Activated gamma-delta T cell treated with Interleukin-2 at 50 U/mL for 16 hours (primary cell): ENCODE results near the gene RAD51C.
"Not testable (repeated sequence)": the region's sequence is repeated elsewhere in the genome, so short reads cannot be mapped to it uniquely, and the experiment has no call there.

Experiments used
- DNase-seq: peaks from one replicate; pipeline ENCODE4 v3.0.0-alpha.2; 2020

RAD51C gene

DNA sequence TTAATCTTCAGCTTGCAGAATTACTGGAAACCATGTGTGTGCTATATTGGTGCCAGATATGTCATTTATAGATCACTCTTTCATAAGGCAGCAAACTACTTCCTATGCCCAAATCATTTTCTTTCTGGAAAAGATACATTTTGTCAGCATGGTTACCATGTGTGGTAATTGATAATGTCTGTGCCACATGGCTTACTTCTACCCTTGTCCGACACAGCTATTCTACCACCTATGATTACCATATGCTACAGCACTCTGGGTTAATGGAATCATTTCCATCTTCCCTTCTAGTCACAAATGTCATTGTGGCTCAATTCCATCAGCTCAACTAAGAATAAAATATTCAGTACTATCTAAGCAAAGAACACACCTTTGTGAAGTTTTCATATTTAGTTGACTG, 55.3 kb downstream of the RAD51C start:
- no peak for DNase-seq

DNA sequence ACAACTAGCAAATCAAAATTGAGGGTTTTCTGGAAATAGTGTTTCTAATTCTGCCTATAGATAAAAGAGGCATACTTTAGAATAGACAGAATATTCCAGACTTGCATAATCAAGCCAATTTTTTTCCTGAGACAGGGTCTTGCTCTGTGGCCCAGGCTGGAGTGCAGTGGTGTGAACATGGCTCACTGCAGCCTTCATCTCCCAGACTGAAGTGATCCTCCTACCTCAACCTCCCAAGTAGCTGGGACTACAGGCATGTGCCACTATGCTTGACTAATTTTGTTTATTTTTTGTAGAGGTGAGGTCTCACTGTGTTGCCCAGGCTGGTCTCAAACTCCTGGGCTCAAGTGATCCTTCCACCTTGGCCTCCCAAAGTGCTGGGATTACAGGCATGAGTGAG, 57.2 kb downstream of the RAD51C start:
- DNase-seq = not testable (repeated sequence)

DNA sequence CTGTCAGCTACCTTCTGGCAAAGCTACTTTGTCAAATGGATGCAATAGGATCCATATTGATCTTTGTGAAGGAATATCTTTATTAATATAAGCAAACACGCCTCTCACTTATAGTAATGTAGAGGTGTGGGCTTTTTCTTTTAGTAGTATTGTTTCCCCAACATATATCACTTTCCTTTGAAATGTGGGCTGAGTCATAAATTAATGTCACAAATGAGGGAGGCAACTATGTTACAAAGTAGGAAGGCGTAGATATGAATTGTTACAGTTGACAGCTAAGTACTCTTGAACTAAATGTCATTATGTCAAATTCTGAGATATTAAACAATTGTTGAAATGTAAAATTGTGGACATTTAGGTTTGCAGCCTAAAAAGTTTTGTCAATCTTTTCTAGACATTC, 60.6 kb downstream of the RAD51C start:
- DNase-seq = no peak

DNA sequence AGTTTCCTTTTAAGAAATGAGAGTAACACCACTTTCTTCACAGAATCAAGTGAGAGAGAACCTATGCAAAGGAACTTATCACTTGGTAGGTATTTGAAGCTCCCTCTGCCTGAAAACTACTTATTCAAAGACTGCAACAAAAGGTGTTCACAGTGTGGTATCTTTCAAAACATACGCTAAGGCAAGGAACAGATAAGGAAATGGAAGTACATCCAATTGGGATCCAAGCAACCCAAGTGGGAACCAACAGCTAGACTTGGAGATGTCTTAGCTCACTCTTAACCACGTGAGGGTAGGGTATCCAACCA, 62.8 kb downstream of the RAD51C start:
- no peak for DNase-seq

DNA sequence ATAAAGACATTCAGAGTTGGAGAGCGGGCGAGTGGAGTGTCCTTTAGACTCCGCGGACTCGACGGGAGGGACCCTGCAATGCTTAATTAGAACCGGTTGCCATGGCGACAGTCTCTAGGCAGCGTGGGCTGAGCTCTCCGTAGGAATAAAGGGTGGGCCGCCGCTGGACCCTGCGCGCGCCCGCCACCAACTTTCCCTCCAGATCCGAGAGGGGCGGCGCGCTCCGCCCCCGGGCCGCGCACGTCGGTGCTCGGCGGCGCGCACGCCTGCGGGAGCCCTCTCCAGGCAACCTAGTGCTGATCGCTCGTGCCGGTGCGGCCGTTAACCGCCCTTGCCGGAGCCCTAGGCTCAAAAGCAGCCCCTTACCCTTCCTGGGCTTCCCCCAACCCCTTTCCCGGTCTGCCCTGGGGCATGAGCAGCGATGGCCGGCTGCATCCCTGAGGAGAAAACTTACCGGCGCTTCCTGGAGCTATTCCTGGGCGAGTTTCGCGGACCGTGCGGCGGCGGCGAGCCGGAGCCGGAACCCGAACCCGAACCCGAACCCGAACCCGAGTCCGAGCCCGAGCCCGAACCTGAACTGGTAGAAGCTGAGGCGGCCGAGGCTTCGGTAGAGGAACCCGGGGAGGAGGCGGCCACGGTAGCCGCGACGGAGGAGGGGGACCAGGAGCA, 63.3 kb downstream of the RAD51C start, which contains the start of gene PPM1E:
Gene PPM1E, plus strand, starts transcription at position 278 of the 669 bp plus-strand sequence.
- peak; percentile 25 for DNase-seq

DNA sequence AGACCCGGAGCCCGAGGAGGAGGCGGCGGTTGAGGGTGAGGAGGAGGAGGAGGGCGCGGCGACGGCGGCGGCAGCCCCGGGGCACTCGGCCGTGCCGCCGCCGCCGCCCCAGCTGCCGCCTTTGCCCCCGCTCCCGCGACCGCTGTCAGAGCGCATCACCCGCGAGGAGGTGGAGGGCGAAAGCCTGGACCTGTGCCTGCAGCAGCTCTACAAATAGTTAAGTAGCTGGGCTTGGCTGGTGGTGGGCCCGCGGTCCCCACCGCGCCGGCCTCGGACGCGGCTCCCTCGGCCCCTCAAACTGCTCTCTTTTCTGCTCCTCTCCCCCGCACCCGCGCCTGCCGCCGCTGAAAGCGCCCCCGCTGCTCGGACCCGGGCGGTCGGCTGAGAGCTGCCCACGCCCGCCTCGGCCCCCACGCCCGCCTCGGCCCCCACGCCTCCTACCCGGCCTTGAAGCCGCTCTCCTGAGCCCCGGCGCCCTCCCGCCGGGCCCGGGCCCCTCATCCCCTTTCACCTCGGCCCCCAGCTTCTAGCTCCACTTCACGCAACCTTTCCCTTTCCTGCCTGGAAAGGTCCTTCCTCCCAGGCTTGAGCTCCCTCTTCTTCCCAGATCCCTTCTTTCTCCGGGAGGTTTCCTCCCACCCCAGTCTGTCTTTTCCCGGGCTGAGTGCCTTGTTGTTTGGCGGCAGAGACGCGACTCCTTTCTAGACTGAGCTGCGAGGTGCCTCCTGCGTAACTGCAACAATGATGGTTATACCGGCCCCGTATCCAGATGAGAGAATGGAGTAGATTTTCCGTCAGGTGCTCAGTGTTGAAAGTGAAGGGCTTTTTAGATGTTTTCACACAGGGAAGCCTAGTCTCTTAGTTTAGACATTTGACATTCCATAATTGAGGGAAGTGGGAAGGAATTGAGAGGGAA, 64.1 kb downstream of the RAD51C start:
- no peak for DNase-seq

DNA sequence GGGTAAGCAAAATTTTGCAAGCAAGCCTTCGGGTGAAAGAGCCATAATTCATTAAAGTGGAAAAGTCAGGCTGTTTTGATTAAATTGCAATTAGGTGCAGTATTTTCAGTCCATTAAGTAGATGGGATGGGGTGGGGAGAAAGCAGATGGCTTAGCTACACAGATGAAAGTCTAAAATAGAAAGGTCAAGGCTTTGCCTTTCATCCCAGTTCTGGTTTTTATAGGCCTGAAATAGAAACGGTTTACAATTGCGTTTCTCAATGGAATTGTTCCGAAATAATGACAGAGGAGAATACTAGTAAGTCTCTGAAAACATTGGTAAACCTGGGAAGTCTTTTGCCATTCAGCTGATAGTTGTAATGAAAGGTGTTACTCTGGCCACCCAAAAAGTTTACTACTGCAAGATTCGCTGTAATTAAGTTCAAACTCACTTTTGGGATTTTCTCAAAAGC, 64.8 kb downstream of the RAD51C start:
- no peak for DNase-seq

DNA sequence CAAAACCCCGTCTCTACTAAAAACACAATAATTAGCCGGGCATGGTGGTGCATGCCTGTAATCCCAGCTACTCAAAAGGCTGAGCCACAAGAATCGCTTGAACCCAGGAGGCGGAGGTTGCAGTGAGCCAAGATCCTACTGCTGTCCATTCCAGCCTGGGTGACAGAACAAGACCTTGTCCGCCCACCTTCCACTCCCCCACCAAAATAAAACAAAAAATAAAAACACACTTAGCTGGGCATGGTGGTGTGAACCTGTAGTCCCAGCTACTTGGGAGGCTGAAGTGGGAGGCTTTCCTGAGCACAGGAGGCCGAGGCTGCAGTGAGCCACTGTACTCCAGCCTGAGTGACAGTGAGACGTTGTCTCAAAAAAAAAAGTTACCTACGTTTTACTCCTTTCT, 66.5 kb downstream of the RAD51C start:
- no peak for DNase-seq

DNA sequence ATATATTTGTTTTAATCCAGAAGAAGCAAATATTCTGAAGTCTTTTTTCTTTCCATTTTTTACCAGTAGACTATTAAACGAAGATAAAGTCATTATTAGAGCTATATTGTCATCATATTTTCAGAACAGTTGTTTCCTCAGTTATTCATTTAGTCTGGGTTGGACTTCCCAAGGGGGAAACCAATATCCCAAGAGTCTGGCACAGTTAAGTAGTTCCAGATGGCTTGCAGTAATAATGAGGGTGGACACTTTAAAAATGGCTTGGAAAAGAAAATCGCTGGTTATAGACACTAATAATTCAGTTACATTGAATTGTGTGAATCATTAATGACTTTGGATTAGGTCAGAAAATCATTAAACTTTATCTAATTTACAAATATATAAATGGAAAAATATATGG, 67.1 kb downstream of the RAD51C start:
- no peak for DNase-seq

DNA sequence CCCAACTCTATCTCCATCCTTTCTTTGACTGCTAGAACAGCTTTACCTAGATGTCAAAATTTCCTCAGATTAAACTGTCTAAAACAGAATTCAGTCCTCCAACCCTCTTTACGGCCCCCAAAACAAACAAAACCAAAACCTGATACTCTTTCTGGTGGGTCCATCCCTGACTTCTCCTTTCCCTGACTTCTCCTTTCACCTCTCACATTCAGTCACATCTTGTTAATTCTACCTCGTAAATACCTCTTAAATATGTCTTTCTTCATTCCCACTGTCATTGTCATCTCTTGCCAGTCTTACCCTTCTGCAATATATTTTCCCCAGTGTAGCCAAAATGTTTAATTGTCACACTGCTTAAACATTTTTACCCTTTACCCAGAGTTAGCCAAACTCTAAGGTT, 67.8 kb downstream of the RAD51C start:
- no peak for DNase-seq

DNA sequence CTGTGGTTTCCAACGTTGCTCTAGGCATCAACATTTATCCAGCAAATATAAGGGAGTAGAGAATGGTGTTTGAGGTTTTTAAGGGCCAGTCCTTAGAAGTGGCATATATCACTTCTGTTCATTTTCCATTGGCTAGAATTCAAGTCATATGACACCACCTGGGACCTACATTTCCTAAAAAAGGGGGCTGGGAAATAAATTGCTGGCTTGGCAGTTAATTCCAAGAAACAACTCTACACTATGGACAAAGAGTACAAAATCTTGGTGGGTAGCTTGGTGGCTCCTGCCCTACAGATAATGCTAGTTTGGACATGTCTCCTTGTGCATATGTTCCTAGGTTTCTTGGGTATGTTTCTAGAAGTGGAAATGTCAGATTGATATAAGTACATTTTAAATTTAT, 70.9 kb downstream of the RAD51C start:
- DNase-seq = no peak

DNA sequence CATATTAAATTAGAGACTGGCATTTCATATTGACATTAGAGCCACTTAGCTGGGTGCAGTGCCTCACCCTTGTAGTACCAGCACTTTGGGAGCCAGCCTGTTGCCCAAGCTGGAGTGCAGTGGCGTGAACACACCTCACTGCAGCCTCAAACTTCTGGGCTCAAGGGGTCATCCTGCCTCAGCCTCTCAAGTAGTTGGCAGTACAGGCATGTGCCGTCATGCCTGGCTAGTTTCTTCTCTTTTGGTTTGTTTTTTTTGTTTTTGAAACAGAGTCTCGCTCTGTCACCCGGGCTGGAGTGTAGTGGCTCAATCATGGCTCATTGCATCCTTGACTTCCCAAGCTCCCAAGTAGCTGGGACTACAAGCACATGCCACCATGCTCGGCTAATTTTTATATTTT, 72.0 kb downstream of the RAD51C start:
- DNase-seq = no peak

DNA sequence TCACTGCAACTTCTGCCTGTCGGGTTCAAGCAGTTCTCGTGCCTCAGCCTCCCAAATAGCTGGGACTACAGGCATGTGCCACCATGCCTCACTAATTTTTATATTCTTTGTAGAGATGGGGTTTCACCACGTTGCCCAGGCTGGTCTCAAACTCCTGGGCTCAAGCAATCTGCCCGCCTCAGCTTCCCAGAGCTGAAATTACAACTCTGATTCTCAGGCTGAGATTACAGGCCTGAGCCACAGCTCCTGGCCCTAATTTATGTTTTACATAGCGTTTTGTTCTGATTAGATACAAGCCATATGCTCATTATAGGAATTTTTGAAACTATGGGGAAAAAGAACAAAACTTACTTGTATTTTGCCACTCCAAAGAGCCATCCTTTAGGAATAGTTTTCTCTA, 86.1 kb downstream of the RAD51C start:
- DNase-seq = not testable (repeated sequence)

DNA sequence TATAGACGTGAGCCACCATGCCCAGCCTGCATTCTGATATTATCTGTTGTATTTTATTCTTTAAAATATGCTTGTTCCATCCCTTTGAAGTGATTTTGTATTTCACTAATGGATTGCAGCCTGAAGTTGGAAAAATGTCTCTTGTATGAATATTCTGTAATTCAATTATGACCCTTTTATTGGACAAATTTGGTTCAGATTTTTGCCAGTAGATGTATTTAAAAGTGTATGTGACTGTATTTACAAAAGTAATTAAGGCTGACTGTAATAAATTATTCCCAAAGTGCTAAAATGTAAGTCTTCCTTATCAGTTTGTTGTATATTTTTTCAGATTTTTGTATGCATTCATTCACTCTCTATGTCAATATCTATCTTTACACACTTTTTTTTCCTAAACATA, 87.0 kb downstream of the RAD51C start:
- DNase-seq = no peak

DNA sequence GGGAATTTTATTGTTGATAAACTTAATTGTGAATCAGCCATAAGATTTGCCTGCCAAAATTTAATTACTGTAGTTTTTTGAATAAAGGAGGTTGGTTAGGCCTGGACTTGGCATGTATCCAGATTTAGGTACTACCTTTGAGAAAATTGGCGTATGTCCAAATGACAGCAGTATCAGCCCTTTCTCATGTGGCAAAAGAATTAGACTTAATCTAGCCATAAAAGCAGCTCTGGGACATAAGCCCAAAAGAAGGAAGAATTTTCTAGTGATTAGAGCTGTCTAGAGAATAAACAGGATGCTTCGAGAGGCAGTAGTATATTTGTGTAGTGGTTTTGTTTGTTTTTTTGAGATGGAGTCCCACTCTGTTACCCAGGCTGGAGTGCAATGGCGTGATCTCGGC, 91.0 kb downstream of the RAD51C start:
- DNase-seq = no peak

DNA sequence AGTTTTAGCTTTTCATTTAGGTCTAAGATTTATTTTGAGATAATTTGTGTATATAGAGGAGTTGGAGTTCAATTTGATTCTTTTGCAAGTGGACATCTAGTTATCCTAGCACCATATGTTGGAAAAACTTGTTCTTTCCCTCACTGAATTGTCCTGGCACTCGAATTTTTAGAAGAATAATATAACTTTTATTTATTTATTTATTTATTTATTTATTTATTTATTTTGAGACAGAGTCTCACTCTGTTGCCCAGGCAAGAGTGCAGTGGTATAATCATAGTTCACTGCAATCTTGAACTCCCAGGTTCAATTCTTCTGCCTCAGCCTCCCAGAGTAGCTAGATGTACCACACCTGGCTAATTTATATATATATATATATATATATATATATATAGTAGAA, 92.7 kb downstream of the RAD51C start:
- no peak for DNase-seq
